ENCODE measurements around the gene CRB3.
"Not testable (repeated sequence)": the region's sequence is repeated elsewhere in the genome, so short reads cannot be mapped to it uniquely, and the experiment has no call there.

Gene CRB3

GRCh38 chr19:6498294-6499036 is 34.4 kb downstream of the CRB3 start:
- DNase-seq = no peak

DNA sequence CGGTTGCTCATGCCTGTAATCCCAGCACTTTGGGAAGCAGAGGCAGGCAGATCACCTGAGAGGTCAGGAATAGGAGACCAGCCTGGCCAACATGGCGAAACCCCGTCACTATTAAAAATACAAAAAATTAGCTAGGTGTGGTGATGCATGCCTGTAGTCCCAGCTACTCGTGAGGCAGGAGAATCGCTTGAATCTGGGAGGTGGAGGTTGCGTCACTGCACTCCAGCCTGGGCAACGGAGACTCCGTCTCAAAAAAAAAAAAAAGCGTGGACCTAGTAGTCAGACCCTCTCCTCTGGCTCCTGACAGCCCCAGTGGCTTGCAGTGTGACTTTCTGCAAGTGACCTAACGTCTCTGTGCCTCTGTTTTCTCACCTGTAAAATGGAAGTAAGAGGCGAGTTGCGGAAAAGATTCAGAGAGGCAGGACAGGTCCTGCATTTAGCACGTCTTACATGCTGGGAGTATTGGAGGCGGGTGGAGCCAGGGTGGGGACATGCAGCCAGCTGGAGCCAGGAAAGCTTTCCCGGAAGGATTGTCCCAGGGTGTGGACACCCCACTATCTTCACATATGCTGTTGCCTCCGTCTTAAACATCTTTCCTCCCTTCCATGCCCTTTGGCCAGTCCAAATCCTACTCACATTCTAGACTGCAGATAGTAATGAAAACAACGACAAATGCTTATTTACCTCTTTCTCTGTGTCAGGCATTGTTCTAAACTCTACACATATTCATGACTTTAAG is 35.1 kb downstream of the CRB3 start:
- DNase-seq = no peak

DNA sequence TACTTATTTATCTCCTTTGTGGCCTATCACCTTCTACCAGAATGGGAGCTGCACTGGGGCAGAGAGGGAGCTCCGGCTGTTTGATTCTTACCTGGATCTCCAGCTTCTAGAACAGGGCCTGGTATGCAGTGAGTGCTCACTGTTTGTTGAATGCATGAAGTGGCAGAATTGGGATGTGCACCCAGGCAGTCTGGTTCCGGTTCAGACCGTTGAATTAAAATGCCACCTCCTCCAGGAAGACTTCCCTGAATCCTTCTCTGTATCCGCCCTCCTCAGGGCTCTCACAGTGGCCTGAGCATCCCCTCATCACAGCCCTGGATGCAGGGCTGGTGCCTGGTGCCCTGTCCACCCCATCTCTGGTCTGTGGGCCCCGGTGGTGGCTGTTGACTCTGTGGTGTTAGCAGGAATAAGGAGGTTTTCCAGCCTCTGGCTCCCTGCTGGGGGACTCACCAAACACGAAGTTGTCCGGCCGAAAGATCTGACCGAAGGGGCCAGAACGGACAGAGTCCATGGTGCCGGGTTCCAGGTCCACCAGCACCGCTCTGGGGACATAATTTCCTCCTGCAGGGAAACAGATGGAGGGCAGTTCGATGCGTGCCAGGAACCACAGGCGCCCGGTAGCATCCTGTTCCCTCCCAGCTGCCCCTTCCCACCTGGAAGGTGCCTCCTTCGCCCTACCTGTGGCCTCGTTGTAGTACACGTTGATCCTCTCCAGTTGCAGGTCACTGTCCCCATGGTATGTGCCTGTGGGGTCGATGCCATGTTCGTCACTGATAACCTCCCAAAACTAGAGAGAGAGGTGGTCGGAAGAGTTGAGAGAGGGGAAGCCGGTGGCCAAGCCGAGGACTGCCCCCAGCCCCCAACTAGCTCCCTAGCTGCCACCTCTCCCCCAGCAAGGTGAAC is 37.0 kb downstream of the CRB3 start:
- no peak for DNase-seq

- peak; percentile 17 for DNase-seq
Observed at GRCh38 chr19:6501740-6502648, 37.9 kb downstream of the CRB3 start, which contains the start of gene TUBB4A. TSS of gene TUBB4A (minus strand) at chr19:6502309. CDS start at chr19:6502212, 97 bp downstream.

GRCh38 chr19:6503407-6504201 is 39.5 kb downstream of the CRB3 start:
- no peak for DNase-seq

GRCh38 chr19:6508028-6508771 is 44.1 kb downstream of the CRB3 start:
- not testable (repeated sequence) for DNase-seq

DNA sequence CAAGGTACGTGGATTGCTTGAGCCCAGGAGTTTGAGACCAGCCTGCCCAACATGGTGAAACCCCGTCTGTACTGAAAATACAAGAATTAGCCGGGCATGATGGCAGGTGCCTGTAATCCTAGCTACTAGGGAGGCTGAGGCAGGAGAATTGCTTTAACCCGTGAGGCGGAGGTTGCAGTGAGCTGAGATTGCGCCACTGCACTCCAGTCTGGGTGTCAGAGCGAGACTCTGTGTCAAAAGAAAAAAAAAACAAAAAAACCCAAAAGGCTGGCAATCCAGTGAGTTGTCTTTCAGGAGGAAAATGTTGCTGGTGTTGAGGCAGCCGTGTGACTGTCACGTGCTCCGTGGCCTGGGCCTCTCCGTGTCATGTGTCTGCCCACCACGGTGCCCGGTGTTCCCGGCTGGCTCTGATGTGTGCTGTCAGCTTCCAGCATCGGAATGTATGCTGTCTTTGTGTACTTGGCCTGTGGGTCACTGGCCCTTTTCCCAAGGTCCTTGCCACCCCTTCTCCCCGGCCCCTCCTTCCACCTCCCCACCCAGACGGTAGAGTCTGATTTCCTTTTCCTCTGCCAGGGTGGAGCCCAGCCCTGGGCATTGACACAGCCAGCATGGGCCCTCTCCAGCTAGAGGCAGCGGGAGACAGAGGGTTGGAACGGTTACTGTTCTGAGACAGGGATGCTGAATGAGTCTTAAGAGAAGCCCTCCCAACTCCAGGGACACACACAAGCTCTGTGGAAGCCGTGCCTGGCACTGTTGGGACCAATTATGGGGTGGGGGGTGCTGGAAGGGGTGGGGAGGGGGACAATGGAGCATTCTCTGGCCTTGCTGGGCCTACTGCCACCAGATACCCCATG is 45.3 kb downstream of the CRB3 start:
- DNase-seq = no peak

GRCh38 chr19:6510618-6511017 is 46.5 kb downstream of the CRB3 start:
- DNase-seq = no peak

- no peak for DNase-seq
Observed at GRCh38 chr19:6514089-6514488, 50.0 kb downstream of the CRB3 start.

DNA sequence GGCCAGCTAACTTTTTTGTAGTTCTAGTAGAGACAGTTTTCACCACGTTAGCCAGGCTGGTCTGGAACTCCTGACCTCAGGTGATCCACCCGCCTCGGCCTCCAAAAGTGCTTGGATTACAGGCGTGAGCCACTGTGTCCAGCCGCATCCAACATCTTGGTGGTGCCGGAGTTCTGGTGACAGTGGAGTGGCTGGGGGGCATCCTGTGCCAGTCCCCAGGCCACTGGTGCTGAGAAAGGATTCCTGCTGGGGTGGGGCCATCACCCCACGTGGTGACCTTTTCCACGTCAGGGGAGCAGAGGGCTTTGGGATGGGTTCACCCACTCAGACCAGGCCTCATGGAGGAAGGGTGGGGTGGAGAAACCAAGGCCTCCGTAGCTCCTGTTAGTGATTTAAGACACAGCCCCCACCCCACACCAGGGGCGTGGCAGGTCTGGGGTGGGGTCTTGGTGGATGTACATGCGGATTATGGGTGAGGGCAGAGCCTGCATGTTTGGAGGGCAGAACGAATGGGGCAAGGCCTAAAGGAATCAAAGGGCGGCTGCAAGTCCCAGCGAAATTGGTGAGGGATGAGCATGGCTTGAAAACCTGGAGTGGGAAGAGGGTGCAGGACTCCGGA is 51.0 kb downstream of the CRB3 start:
- no peak for DNase-seq

DNA sequence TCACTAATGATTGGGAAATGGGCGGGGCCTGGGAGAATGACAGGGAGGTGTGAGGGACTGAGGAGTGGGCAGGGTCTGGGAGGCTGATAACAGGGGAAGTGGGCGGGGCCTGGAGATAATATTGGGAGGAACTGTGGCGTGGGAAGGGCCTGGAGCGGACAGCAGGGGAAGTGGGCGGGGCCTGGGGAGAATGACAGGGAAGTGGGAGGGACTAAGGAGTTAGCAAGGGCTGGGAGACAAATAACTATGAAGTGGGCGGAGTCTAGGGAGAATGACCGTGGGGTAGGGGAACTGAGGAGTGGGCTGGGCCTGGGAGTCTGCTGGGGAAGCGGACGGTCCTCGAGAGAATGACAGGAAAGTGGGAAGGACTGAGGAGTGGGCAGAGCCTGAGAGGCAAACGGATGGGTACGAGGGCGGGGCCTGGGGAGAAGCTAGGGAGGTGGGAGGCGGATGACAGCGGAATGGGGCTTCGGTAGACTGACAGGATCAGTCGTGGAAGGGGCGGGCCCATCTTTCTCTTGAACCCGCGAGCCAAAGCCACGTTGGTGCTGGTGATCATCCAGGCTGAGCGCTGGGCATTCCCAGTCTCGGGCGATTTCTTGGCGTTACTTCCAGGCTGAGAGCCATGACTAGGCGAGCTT is 52.1 kb downstream of the CRB3 start:
- DNase-seq = peak; percentile 56

Measured in NCI-H2171 (cell line).